Spleen (tissue), 11 donors: ENCODE data around the gene KIF25. TPM values are rescaled to one million over a fixed set of nuclear protein-coding genes. Genes with fewer than 3 reads are reported as not detected.
A peak's percentile ranks its signal among the peaks of the same experiment; 100 is the strongest.

Experiments used
- DNase-seq: peaks from one replicate; pipeline ENCODE4 v3.0.0-alpha.2; 2020
- H3K27ac ChIP-seq, 8 donors: fragments of 200-600 bp; sonication (generic) in 7 of 8; 1 replicate in 4 of 8; 2 replicates in 4 of 8; pipeline versions ENCODE4 v1.5.0 to v1.8.0; 2016 to 2021; ENCODE audit warnings: inconsistent platforms in 4 of 8, mild to moderate bottlenecking in 4 of 8, moderate library complexity in 1 of 8
- H3K27me3 ChIP-seq, 7 donors: fragments of 200-600 bp; sonication (generic) in 6 of 7; replicated peaks in 1 of 7; 1 replicate in 4 of 7; 2 replicates in 3 of 7; pipeline versions ENCODE4 v1.5.0 to v1.8.0; 2016 to 2021; ENCODE audit warnings: inconsistent platforms in 3 of 7, mild to moderate bottlenecking in 1 of 7
- H3K36me3 ChIP-seq, 6 donors: fragments of 200-600 bp; sonication (generic) in 5 of 6; 1 replicate in 4 of 6; 2 replicates in 2 of 6; pipeline versions ENCODE4 v1.5.0 to v1.8.0; 2016 to 2021; ENCODE audit warnings: inconsistent platforms in 2 of 6
- H3K4me1 ChIP-seq, 6 donors: fragments of 200-600 bp; sonication (generic) in 5 of 6; 1 replicate in 3 of 6; 2 replicates in 3 of 6; pipeline versions ENCODE4 v1.5.0 to v1.8.0; 2016 to 2021; ENCODE audit warnings: inconsistent platforms in 3 of 6
- H3K4me3 ChIP-seq, 8 donors: fragments of 200-600 bp; sonication (generic) in 7 of 8; 1 replicate in 4 of 8; 2 replicates in 4 of 8; pipeline versions ENCODE4 v1.5.0 to v1.8.0; 2016 to 2021; ENCODE audit warnings: inconsistent platforms in 4 of 8, mild to moderate bottlenecking in 4 of 8, moderate library complexity in 2 of 8
- H3K9me3 ChIP-seq, 8 donors: fragments of 200-600 bp; sonication (generic) in 7 of 8; 1 replicate in 4 of 8; 2 replicates in 4 of 8; pipeline versions ENCODE4 v1.5.0 to v1.8.0; 2016 to 2021; ENCODE audit warnings: inconsistent platforms in 4 of 8
- POLR2A ChIP-seq, 3 donors: fragments of 450-650 bp; IDR thresholded peaks; one replicate each; pipeline ENCODE4 v1.5.1; 2017; ENCODE audit warnings: antibody characterized with exemption in 3 of 3, mild to moderate bottlenecking in 1 of 3
- POLR2AphosphoS5 ChIP-seq, 3 donors: sonication (generic); formaldehyde crosslinking; IDR thresholded peaks; one replicate each; pipeline ENCODE4 v1.5.1; 2017; ENCODE audit warnings: antibody characterized with exemption in 3 of 3
- WGBS, 5 donors: extraction: QIAGEN DNeasy Blood & Tissue Kit in 3 of 5; methylation state at CpG; one replicate each; pipeline versions ENCODE4 v1.1.5 to v1.1.7; 2013 to 2018; 5-methylcytosine and 5-hydroxymethylcytosine counted together
- intact Hi-C: fragments of 100-400 bp; cut with DNase I; formaldehyde crosslinking; loops from one replicate; pipeline ENCODE4 v1.15.0; 2023; ENCODE audit warnings: low total_unique reads
- polyA plus RNA-seq, 3 donors: library from polyadenylated mRNA; stranded (reverse); fragments of 200-250 nt; gene quantifications; one replicate each; pipeline ENCODE4 v1.2.1, GENCODE V29; 2013
- total RNA-seq, 7 donors: library from RNA; depleted of rRNA in 3 of 7; stranded (reverse); fragments of >200 nt in 3 of 7; fragmentation: NEBNext Ultra II Directional in 4 of 7; extraction: Animal tissue kit (Norgen Biotek cat#: 25700) in 4 of 7; gene quantifications; one replicate each; pipeline versions ENCODE4 v1.1.0 to v1.2.1, GENCODE V29; 2016 to 2021
- TF ChIP-seq, protein P1 (sequence below), 11 experiments: fragments of 200-600 bp in 7 of 11; fragments of 450-650 bp in 4 of 11; sonication (generic) in 4 of 11; IDR thresholded peaks in 8 of 11; conservative IDR thresholded peaks in 3 of 11; 1 replicate in 7 of 11; 2 replicates in 4 of 11; pipeline versions ENCODE4 v1.4.0 to v1.8.0; 2016 to 2021; ENCODE audit warnings: antibody characterized with exemption in 11 of 11, inconsistent platforms in 4 of 11, mild to moderate bottlenecking in 1 of 11
- donor health status: healthy with polysubstance abuse.
- donor health status: DM: no; HTN: no; CAD: no; lungs with moderate emphysema.
- donor health status: DM: no; HTN: no; CAD: no.
- donor health status: Bipolar disorder and iron deficiency.
- donor health status: healthy.
- donor health status: DM: no; HTN: no; CAD: no.
- donor health status: DM: yes; HTN: yes; CAD: no.

Gene KIF25
- total and polyA plus RNA-seq, 10 donors, result 0.32 to 1.7 (median 0.49) TPM; not detected in 3

DNA sequence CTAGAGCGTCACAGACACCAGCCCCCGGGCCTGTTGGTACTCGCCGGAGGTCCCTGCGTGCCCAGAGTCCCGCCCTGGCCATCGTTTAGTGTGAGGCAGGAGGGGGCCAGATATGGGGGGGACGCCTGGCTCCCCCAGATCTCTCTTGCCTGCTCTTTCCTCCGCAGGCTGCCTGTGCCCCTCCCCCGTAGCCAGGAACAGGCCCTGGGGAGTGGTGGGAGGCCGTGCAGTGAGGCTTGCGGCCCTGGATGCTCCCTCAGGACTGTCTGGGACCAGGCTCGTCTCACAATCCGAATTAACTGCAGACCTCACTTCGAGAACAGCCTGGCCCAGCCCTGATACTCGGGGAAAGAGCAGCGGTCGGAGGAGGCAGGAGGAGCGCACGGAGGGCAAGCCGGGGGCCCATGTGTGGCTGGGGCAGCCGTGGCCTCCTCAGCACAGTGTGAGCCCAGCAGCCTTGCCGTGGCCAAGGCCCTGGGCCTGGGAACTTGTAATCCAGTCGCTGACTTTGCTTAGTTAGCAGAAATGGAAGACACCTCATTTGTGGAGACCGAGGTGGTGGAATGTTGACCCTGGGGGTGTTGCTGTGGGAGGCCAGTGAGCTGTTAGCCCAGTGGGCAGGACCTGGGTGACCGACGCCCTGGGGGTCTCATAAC is 52.9 kb downstream of the KIF25 start:
- H3K4me3 ChIP-seq, result no peak overlapping the region
- H3K4me1 ChIP-seq, result peaks cover 0 to 9% (median 1%) of the 10 kb centered on the region in 6 donors
- peak; percentile 72 for DNase-seq
- no peaks in the 10 kb centered on the region for H3K9me3 ChIP-seq
- no peak overlapping the region for H3K27ac ChIP-seq
- H3K27me3 ChIP-seq, result no peaks in the 10 kb centered on the region
- no peaks in the 10 kb centered on the region for H3K36me3 ChIP-seq
- WGBS, 5 donors, result 85 to 93% (median 89%) methylated on average over 22 to 27 of the region's 27 CpGs
- intact Hi-C loops, result no loop called here
- TF ChIP-seq POLR2A (IDR thresholded peaks at IDR 0.05), result no peak
- TF ChIP-seq, protein P1, sequence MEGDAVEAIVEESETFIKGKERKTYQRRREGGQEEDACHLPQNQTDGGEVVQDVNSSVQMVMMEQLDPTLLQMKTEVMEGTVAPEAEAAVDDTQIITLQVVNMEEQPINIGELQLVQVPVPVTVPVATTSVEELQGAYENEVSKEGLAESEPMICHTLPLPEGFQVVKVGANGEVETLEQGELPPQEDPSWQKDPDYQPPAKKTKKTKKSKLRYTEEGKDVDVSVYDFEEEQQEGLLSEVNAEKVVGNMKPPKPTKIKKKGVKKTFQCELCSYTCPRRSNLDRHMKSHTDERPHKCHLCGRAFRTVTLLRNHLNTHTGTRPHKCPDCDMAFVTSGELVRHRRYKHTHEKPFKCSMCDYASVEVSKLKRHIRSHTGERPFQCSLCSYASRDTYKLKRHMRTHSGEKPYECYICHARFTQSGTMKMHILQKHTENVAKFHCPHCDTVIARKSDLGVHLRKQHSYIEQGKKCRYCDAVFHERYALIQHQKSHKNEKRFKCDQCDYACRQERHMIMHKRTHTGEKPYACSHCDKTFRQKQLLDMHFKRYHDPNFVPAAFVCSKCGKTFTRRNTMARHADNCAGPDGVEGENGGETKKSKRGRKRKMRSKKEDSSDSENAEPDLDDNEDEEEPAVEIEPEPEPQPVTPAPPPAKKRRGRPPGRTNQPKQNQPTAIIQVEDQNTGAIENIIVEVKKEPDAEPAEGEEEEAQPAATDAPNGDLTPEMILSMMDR (IDR thresholded peaks at IDR 0.05 in 8 of 11, conservative IDR thresholded peaks at IDR 0.05 in 3 of 11), result no peak
- TF ChIP-seq POLR2AphosphoS5 (IDR thresholded peaks at IDR 0.05), result no peak

DNA sequence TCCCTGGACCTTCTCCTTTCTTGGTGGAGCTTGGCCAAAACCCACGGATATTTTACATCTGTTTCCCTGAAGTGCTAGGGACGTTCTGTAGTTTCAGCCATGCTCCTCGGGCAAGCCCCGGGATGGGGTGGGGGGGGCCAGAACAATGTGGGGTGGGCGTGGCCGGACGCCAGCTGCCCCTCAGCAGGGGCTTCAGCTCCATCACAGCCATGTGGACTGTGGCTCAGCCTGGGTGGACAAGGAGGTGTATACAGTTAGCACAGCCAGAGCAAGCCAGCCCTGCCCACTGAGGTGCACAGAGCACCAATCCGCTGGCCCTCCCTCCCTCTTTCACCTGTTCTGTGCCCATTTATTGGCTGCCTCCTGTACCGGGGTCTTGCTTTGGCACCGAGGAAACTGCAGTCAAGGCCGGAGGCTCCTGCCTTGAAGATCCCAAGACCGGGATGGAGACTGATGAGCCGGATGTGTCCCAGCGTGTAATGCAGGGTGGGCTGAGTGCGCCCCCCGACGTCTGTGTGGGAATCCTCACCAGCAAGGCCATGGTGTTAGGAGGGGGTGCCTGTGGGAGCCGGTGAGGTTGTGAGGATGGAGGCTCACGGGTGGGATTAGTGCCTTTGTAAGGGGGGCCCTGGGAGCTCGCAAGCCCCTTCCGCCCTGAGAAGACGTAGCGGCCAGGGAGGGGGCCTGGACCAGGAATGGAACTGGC is 53.6 kb downstream of the KIF25 start:
- Histone ChIP-seq H3K4me1 (peaks cover 0 to 4% (median 1%) of the 10 kb centered on the region in 6 donors), H3K27ac (no peak overlapping the region), H3K36me3 (no peaks in the 10 kb centered on the region), H3K4me3 (no peak overlapping the region), H3K27me3 (no peaks in the 10 kb centered on the region), H3K9me3 (no peaks in the 10 kb centered on the region)
- DNase-seq, result no peak
- intact Hi-C loops, result no loop called here
- 69 to 77% (median 76%) methylated on average over 18 to 23 of the region's 23 CpGs for WGBS, 5 donors
- no peak for TF ChIP-seq POLR2AphosphoS5 (IDR thresholded peaks at IDR 0.05)
- TF ChIP-seq, protein P1 (IDR thresholded peaks at IDR 0.05 in 8 of 11, conservative IDR thresholded peaks at IDR 0.05 in 3 of 11), result no peak
- TF ChIP-seq POLR2A (IDR thresholded peaks at IDR 0.05), result no peak

DNA sequence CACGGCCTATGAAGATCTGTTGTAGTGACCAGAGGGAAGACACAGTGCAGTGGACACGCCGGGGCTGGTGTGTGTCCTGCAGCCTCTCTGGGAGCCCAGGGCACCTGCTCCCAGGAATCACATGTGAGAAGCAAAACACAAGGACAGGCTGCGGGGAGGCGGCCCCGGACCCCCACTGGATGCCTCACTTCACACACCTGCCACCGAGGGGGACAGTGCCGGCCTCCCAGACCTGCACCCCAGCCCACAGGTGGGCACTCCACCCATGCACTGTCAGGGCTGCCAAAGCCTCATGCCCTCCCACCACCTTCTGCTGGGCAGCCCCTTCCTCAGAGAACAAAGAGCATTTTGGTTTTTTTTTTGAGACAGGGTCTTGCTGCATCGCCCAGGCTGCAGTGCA is 54.2 kb downstream of the KIF25 start:
- no peaks in the 10 kb centered on the region for H3K9me3 ChIP-seq
- intact Hi-C loops, result no loop called here
- no peak overlapping the region for H3K27ac ChIP-seq
- peak; percentile 67 for DNase-seq
- peaks cover 0 to 3% (median 0%) of the 10 kb centered on the region in 6 donors for H3K4me1 ChIP-seq
- 86 to 95% (median 90%) methylated on average over 7 to 9 of the region's 9 CpGs for WGBS, 5 donors
- no peaks in the 10 kb centered on the region for H3K36me3 ChIP-seq
- H3K4me3 ChIP-seq, result no peak overlapping the region
- H3K27me3 ChIP-seq, result no peaks in the 10 kb centered on the region
- TF ChIP-seq, protein P1 (IDR thresholded peaks at IDR 0.05 in 8 of 11, conservative IDR thresholded peaks at IDR 0.05 in 3 of 11), result no peak
- no peak for TF ChIP-seq POLR2AphosphoS5 (IDR thresholded peaks at IDR 0.05)
- TF ChIP-seq POLR2A (IDR thresholded peaks at IDR 0.05), result no peak

DNA sequence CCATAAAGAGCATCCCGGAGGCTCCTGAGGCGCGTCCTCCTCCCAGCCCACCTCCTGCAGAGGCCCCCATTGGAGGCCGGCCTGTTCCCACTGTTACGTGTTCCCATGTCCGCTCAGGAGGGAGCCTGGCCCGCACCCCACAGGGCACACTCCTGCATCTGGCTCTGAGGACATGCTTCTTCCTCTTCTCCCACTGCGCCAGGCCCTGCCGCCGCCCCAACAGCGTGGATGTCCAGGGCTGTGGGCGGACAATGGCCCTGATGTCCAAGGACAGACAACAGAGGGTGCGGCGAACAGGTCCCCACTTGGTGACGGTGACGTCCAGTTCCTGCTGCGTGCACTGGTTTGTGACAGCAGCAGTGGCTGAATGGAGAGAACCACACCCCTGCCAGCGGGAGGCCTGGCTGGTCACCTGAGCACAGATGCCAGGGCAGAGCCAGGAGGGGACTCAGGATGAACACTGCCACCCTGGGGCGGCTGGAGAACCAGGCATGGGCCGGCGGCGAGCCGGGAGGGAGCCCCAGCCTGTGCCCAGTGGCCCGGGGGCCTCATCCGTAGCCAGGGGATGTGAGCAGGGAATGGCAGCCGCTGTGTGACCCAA is 54.9 kb downstream of the KIF25 start:
- TF ChIP-seq POLR2AphosphoS5 (IDR thresholded peaks at IDR 0.05), result peak in 2 of 3 donors; percentile 27 to 53
- TF ChIP-seq, protein P1 (IDR thresholded peaks at IDR 0.05 in 8 of 11, conservative IDR thresholded peaks at IDR 0.05 in 3 of 11), result no peak

More for the DNA sequence above, 54.9 kb downstream of the KIF25 start:
- no peak overlapping the region for H3K27ac ChIP-seq
- H3K4me3 ChIP-seq, result no peak overlapping the region
- peaks cover 0 to 3% (median 0%) of the 10 kb centered on the region in 6 donors for H3K4me1 ChIP-seq
- intact Hi-C loops, result no loop called here
- no peaks in the 10 kb centered on the region for H3K27me3 ChIP-seq
- WGBS, 5 donors, result 72 to 90% (median 83%) methylated on average over 18 to 26 of the region's 26 CpGs
- H3K36me3 ChIP-seq, result no peaks in the 10 kb centered on the region
- H3K9me3 ChIP-seq, result no peaks in the 10 kb centered on the region
- peak; percentile 85 for DNase-seq
